ENCODE measurements around the gene CHAMP1.

The CHAMP1 gene

DNA sequence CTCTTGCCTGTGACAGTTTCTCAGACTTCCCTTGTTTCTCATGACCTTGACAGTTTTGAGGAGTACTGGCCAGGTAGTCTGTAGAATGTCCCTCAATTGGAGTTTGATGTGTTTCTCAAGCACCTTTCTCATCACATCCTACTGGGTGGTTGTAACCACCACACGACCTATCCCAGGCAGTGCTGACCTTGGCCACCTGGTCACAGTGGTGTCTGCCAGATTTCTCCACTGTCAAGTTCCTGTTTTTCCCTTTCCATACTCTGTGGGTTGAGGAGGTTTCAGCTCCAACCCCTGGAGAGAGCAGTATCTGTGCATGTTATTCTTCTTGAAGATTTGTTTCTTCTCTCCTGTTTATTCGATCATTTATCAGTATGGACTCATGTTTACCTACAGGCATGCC, 41.3 kb upstream of the CHAMP1 start:
- TF ChIP-seq, protein P1, sequence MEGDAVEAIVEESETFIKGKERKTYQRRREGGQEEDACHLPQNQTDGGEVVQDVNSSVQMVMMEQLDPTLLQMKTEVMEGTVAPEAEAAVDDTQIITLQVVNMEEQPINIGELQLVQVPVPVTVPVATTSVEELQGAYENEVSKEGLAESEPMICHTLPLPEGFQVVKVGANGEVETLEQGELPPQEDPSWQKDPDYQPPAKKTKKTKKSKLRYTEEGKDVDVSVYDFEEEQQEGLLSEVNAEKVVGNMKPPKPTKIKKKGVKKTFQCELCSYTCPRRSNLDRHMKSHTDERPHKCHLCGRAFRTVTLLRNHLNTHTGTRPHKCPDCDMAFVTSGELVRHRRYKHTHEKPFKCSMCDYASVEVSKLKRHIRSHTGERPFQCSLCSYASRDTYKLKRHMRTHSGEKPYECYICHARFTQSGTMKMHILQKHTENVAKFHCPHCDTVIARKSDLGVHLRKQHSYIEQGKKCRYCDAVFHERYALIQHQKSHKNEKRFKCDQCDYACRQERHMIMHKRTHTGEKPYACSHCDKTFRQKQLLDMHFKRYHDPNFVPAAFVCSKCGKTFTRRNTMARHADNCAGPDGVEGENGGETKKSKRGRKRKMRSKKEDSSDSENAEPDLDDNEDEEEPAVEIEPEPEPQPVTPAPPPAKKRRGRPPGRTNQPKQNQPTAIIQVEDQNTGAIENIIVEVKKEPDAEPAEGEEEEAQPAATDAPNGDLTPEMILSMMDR (IDR thresholded peaks at IDR 0.05; ENCODE audit: control extremely low read depth, extremely low read depth, low read depth, missing control alignments), result no peak
- DNase-seq (ENCODE audit: extremely low spot score), result no peak
- ChIA-PET POLR2A (no interaction called here), CTCF (no interaction called here)

DNA sequence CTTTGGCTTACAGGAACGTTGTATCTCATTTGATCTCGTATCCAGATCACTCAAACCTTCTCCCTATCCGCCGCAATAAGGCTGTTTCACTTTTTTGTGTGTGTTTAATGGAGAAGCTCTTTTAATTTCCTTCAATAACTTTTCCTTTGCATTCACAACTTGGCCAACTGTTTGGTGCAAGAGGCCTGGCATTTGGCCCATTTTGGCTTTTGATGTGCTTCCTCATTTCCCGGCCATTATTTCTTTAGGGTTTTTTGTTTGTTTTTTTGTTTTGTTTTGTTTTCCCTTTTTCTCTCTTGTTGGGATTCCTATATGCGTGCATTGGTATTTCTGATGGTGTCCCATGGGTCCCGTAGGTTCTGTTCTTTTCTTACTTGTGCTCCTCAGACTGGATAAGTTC, 39.0 kb upstream of the CHAMP1 start:
- TF ChIP-seq, protein P1 (IDR thresholded peaks at IDR 0.05; ENCODE audit: control extremely low read depth, extremely low read depth, low read depth, missing control alignments), result no peak
- ChIA-PET POLR2A (no interaction called here), CTCF (no interaction called here)
- no peak for DNase-seq (ENCODE audit: extremely low spot score)

DNA sequence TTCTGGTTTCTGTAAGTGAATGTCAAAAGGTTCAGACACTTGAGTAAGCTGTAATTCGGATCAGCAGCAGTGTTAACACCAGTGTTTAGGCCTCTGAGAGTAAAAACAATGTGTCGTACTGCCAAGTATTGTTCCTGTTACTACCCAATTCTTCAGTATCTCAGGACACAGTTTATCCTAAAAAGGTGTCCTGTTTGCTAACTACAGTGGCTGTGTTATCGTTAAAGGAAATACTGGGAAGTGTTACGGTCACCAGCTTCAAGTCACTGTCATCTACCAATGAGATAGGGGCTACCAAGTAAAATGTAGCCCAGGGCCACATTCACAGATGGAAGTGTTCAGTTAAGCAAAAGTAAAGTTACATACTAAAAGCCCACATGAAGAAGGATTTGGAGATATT, 35.2 kb upstream of the CHAMP1 start:
- TF ChIP-seq, protein P1 (IDR thresholded peaks at IDR 0.05; ENCODE audit: control extremely low read depth, extremely low read depth, low read depth, missing control alignments), result no peak
- ChIA-PET POLR2A (no interaction called here), CTCF (interaction anchor here (1.3 to 1.5 kb wide), 2 partner anchors 10 to 39 kb away, joined by 3 to 6 read pairs; no protein-coding TSS in a partner anchor)
- no peak for DNase-seq (ENCODE audit: extremely low spot score)

DNA sequence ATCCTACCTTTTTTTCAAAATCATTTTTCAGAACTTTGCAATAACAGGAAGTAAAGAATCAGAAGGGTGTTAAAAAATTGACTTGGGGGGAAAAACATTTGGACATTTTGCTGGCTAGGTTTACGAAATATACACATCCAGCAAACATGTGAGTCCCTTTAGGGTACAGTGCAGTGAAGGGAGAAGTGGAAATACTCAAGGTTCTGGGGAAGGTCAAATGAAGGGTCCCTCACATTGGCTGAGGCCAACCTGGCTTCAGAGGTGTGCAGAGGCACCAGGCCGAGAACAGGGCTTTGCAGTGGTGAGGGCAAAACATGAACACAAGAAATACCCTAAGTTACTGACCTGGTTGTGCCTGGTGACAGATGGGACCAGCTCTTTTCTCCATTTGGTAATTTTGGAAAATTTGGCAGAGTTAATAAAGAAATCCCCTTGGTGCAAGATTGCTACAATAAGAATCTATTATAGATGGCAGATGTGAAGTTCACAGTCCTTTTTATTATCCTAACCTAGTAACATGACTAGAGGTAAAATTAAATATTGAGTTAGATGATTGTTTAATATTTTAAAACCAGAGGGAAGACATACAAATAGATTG, 34.4 kb upstream of the CHAMP1 start:
- DNase-seq (ENCODE audit: extremely low spot score), result no peak
- POLR2A ChIA-PET, result no interaction called here
- CTCF ChIA-PET, result interaction anchor here (1.0 to 3.1 kb wide), 4 partner anchors 10 to 60 kb away, joined by 3 to 6 read pairs (median 4); no protein-coding TSS in a partner anchor
- TF ChIP-seq, protein P1 (IDR thresholded peaks at IDR 0.05; ENCODE audit: control extremely low read depth, extremely low read depth, low read depth, missing control alignments), result no peak

DNA sequence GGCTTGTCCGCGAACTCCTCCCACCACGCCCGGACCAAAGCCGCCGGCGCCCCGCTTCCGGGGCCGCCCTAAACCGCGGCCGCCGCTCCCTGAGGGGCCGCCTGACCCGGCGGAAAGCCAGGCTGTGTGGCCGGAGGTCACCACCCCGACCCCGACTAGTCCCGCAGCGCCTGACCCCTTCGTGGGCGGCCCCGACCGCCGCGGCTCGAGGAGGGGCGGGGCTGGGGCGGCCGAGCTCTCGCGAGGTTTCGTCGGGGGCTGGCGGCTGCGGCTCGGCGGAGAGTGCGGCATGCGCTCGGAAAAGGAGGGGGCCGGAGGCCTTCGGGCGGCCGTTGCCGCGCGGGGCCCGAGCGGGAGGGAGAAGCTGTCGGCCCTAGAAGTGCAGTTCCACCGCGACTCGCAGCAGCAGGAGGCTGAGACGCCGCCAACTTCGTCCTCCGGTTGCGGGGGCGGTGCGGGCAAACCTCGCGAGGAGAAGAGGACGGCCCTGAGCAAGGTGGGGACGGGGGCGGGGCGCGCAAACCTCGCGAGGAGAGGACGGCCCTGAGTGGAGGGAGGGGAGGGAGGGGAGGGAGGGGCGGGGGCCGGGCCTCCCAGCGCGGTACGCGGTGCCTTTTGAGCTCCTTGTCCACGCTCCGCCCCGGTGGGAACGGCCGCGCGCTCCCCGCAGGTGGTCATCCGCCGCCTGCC, 32.8 kb upstream of the CHAMP1 start, which contains the start of gene UPF3A:
Gene UPF3A (plus strand): TSS at position 251 of the 690 bp plus-strand sequence. CDS start 39 bp downstream, at position 290.
- ChIA-PET POLR2A (interaction anchor here (0.6 to 2.0 kb wide), 3 partner anchors 31 to 59 kb away, joined by 3 to 4 read pairs (median 3); no protein-coding TSS in a partner anchor), CTCF (interaction anchor here (1.1 to 3.1 kb wide), 3 partner anchors 13 to 59 kb away, joined by 3 to 6 read pairs (median 4); no protein-coding TSS in a partner anchor)
- peak; percentile 92 for DNase-seq (ENCODE audit: extremely low spot score)
- TF ChIP-seq, protein P1 (IDR thresholded peaks at IDR 0.05; ENCODE audit: control extremely low read depth, extremely low read depth, low read depth, missing control alignments), result no peak

DNA sequence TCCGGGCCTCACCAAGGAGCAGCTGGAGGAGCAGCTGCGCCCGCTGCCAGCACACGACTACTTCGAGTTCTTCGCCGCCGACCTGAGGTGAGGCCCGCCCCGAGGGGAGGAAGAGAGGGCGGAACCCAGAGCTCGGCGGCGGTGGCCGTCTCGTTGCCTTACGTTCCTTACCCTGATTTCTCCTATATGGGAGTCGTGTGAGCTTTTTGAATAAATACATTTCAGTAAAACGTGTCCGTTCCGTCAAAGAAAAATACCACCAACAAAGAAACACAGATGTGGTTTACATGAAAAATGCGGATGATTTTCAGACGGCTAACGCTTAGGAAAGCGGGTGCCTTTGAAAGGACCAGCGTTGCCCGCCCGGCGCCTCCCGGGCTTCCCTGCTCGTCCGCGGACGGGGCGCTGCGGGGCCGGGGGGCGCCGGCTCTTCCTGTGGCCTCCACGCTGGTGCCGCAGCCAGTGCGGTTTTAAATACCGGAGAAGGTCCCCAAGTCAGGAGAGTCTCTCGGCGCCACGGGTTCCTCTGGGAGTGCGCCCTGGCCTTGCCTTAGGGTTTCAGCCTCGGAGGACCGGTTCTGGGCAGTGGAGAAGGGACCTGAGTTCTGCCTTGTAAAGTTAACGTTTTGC, 32.1 kb upstream of the CHAMP1 start:
- TF ChIP-seq, protein P1 (IDR thresholded peaks at IDR 0.05; ENCODE audit: control extremely low read depth, extremely low read depth, low read depth, missing control alignments), result no peak
- ChIA-PET POLR2A (interaction anchor here (0.6 to 2.0 kb wide), 3 partner anchors 32 to 59 kb away, joined by 3 to 4 read pairs (median 3); no protein-coding TSS in a partner anchor), CTCF (interaction anchor here (1.1 to 3.1 kb wide), 3 partner anchors 13 to 58 kb away, joined by 3 to 6 read pairs (median 4); no protein-coding TSS in a partner anchor)
- DNase-seq (ENCODE audit: extremely low spot score), result peak; percentile 71

Data from GM10248 (cell line).